GM18499 (cell line): ENCODE results near the gene MECP2.

Experiments
- ATAC-seq: cut with Tn5 transposase; IDR thresholded peaks from one replicate; pipeline ENCODE4 v1.9.1; 2021; ENCODE audit warnings: moderate number of reproducible peaks; ENCODE audit not compliant: insufficient read depth, unreplicated experiment

MECP2 gene

DNA sequence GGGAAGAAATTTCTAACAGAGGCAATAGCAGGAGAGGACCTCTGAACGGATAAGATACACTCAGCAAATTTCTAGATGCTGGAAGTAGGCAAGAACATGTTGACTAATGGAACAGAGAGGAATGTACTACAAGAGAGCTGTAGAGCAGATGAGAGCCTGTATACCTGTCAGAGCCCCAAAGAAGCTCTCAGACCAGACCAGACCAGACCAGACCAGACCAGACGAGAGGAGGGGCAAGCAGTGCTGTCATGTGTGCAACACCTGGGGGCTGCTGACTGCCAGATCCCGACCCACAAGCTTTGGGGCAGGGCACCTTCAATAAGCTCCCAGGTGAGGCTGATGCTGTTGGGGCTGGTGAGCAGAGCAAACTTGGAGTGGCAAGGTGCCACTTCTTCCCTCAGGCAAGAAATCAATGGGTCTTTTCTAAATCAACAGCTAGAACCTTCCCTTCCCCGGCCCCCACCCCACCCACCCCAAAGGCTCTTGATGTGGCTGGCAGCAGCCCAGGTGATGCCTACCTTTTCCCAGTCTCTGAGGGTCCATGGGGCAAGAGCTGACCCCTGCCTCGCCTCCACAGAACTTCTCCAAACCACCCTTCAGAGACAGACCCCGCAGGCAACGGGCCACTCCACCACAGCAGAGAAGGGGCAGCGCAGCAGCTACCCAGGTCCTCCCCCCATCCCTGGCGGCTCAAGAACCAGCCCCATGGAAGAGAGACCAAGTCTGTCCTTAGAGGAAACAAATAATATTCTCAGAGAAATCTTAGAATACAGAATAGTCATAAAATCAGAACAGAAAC lies 32.7 kb downstream of the MECP2 start:
- ATAC-seq: no peak

GRCh38 chrX:154063234-154063633 lies 34.3 kb downstream of the MECP2 start:
- no peak for ATAC-seq

GRCh38 chrX:154061801-154062200 lies 35.7 kb downstream of the MECP2 start:
- no peak for ATAC-seq

DNA sequence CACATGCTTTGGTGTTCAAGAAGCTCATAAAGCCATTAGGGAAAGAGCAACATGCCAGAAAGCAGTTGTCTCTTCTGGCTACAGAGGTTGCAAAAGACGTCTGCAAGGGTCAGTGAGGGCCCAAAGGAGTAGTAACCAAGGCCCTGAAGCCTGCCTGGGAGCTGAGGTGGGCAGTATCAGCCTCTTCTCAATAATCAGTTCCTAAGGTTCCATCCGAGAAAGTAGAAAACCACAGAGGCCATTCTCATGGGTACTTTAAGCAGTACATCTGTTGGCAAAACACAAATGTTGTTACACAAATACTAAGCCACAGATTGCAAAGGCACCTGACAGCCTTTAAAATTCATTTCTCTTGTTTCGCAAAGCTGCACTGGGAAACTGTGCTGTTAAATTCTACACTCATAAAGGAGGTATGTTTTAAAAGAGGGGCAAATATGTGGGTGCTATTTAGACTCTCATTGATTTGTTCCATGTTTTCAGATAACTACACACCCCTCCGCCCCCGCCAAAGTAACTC lies 37.7 kb downstream of the MECP2 start:
- ATAC-seq: no peak

- ATAC-seq: no peak
These were observed 38.3 kb downstream of the MECP2 start for GRCh38 chrX:154059231-154059630.

- no peak for ATAC-seq
These were observed 39.1 kb downstream of the MECP2 start for GRCh38 chrX:154058214-154058997.

DNA sequence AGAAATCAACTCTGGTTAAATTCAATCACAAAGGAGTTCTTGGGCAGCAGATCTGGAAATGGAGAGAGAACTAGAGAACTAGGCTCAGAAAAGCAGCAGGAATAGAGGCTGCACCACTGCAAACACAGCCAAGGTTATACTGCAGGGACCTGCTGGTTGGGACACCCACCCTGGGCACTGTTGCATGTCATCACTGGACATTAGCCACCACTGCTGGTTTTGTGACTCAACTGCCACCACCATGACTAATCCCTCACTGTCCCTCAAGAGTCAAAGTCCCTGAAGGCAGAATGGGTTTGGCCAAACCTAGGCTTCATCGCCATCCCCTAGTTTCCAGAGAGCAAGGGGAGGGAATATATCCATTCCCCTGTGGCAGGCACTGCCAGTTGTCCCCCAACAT lies 39.7 kb downstream of the MECP2 start:
- no peak for ATAC-seq

DNA sequence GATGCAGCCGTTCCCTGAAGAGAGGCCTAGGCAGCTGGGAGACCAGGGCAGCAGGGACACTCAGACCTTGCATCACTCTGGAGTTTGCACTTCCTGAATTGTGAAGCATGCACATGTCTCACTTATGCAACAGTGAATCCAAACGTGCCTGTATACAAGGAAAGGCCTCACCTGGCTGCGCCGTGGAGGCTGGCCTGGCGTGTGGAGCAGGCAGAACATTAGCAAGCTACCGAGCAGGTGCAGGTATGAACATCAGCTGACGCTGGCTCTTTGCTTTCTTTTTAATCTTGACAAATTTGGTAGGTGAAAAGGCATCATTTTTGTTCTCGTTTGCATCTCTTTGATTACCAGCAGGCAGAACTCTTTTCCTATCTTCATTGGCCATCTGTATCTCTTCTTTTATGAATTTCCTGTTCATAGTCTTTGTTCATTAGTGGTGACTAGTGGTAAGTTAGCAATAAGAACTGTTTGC lies 40.7 kb downstream of the MECP2 start:
- no peak for ATAC-seq

GRCh38 chrX:154051201-154051810 lies 46.2 kb downstream of the MECP2 start:
- ATAC-seq: no peak

DNA sequence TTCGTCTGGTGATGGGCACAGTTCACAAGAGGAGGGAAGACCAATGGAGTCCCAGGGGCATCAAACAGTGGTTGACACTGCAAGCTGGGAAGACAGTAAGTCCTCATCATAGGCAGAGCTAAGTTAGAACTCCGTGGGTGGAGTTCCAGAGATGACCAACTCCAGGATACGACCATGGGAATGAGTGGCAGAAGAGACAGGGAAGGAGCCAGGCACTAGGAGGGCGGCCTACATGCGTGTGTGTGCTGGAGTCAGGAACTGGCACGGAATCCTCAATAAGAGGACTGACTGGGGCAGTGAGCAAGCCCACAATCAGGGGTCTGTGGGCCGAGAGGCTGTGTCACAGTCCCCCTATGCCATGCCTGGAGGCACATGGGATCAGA lies 47.4 kb downstream of the MECP2 start:
- ATAC-seq: no peak

- ATAC-seq: no peak
These were observed 48.1 kb downstream of the MECP2 start for GRCh38 chrX:154049209-154050112.

DNA sequence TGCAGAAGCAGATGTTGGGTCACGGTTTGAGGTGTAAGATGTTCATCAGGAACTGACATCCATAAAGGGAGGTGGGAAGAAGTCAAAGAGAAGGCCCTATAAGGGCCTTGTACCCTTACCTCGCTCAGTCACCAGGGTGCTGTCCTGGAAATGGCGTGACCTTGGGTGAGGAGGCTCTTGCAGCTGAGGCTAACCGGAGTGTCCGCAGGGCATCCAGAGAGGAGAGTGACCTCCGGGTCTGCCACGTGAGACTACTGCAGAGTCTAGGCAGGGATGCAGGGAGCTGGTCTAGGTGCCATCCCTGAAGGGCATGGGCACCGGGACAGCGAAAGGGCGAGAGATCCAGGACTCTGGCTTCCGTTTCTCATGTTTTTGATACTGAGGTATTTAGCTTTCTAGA lies 49.1 kb downstream of the MECP2 start:
- no peak for ATAC-seq

GRCh38 chrX:154046940-154047610 lies 50.4 kb downstream of the MECP2 start:
- no peak for ATAC-seq

DNA sequence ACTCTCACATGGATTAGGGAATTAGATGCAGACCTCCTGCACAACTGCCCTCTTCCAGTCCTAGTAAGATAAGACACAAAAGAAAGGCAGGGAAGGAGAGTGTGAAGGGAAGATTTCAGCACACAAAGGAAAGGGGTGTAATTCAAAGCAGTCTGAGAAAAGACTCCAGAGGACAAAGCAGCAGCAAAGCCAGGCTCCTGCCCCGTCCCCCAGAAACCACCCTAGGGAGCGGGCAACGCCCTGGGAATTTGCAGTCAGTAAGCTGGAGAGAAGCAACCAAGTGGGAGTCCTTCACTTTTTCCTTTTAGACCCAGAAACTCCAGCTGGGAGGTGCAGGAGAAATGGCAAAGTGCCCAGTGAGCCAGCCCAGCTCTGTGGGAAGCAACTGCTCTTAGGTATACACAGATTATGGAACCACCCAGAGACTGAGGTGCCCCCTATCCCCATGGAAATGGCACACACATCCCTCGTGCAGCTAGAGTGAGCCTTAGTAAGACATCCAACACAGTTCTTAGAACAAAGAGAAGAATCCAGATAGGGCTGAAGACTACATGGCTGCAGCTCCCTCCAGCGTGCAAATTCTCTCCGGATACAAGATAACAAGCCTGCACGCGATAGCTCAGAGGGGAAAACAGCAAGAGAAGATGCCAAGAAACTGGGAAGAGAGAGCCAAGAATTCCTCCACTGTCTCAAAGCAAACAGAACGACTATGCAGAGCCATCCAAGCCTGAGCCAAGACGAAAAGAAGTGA lies 51.3 kb downstream of the MECP2 start:
- no peak for ATAC-seq

DNA sequence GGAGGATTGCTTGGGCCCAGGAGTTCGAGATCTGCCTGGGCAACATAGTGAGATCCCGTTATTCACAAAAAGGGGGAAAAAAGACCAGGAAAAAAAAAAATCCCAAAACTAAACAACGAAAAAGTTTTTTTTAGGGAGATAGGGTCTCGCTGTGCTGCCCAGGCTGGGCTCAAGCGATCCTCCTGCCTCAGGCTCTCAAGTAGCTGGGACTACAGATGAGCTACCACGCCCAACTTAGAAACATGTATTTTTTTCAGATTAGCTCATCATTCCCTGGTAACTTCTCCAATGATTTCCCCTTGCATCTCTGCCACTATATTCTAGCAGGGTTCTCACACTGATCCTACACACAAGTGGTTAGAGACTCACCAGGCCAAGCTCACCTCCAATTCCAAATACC lies 53.4 kb downstream of the MECP2 start:
- ATAC-seq: no peak

- ATAC-seq: no peak
These were observed 54.3 kb downstream of the MECP2 start for GRCh38 chrX:154043003-154043763.

DNA sequence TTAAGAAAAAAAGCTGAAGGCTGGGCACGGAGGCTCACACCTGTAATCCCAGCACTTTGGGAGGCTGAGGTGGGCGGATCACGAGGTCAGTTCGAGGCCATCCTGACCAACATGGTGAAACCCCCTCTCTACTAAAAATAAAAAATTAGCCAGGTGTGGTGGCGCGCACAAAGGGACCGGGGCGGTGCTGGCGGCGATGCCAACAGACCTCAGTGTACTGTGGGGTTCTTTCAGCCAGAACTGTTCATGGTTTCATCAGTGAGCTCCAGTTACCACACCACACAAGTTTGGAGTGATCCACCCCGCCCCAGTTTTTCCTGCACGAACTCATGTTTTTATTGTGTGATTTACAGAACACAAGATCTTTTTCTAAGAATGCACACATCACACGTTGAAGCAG lies 56.7 kb downstream of the MECP2 start:
- ATAC-seq: no peak

- no peak for ATAC-seq
These were observed 57.2 kb downstream of the MECP2 start for GRCh38 chrX:154040307-154040756.
